Measurements from ENCODE around the gene MALAT1.

GRCh38 chr11:65482306-65482850, 16.5 kb upstream of the MALAT1 start:
- TF ChIP-seq POLR2A (IDR thresholded peaks at IDR 0.05; ENCODE audit: low read length) (no peak), GATA1 (IDR thresholded peaks at IDR 0.05; ENCODE audit: low read depth, low read length) (no peak)

Measured in erythroblast (primary cell).